WTC11 (cell line): Measurements from ENCODE around the gene ARAP3. TPM values are rescaled to one million over a fixed set of nuclear protein-coding genes. Genes with fewer than 3 reads are reported as not detected.

Experiments
- ATAC-seq: fragments of 200-7000 bp; cut with Tn5 transposase; 2 replicates; pipeline ENCODE4 v1.10.0; 2021; ENCODE audit warnings: mild to moderate bottlenecking, moderate library complexity
- CTCF ChIA-PET: fragments of 300-600 bp; sonication (Branson Sonifier 250); formaldehyde crosslinking; loops from one replicate; lab custom pipeline; 2021; ENCODE audit warnings: antibody characterized with exemption; lab: Charles Lee
- POLR2A ChIA-PET: fragments of 350-600 bp; sonication (Branson Sonifier 250); formaldehyde crosslinking; loops from one replicate; lab custom pipeline; 2021; ENCODE audit warnings: antibody characterized with exemption; lab: Charles Lee
- DNase-seq: peaks from one replicate; pipeline ENCODE4 v3.0.0; 2021; ENCODE audit warnings: low spot score
- H3K27ac Mint-ChIP-seq: 2 replicates; pipeline ENCODE4 v1.8.0; 2021; ENCODE audit warnings: mixed read lengths
- H3K27me3 Mint-ChIP-seq: 2 replicates; pipeline ENCODE4 v1.8.0; 2021; ENCODE audit warnings: low read depth, mild to moderate bottlenecking, moderate library complexity, mixed read lengths
- H3K36me3 Mint-ChIP-seq: 2 replicates; pipeline ENCODE4 v1.8.0; 2021; ENCODE audit warnings: mixed read lengths
- H3K4me1 Mint-ChIP-seq: 2 replicates; pipeline ENCODE4 v1.8.0; 2022; ENCODE audit warnings: mixed read lengths
- H3K4me3 Mint-ChIP-seq: 2 replicates; pipeline ENCODE4 v1.8.0; 2021; ENCODE audit warnings: mild to moderate bottlenecking, moderate library complexity, mixed read lengths
- H3K9me3 Mint-ChIP-seq: 2 replicates; pipeline ENCODE4 v1.8.0; 2021; ENCODE audit warnings: mixed read lengths
- AFF4 ChIP-seq: sonication (generic); formaldehyde crosslinking; IDR thresholded peaks from 2 replicates; pipeline ENCODE4 v1.8.1; 2023; ENCODE audit warnings: mild to moderate bottlenecking, missing genetic modification reagents, borderline replicate concordance
- ATF2 ChIP-seq: sonication (generic); formaldehyde crosslinking; IDR thresholded peaks from 2 replicates; pipeline ENCODE4 v1.8.1; 2022; ENCODE audit warnings: low read depth, missing genetic modification reagents, borderline replicate concordance
- CREM ChIP-seq: sonication (generic); formaldehyde crosslinking; IDR thresholded peaks from 2 replicates; pipeline ENCODE4 v1.8.1; 2022; ENCODE audit warnings: mild to moderate bottlenecking, missing genetic modification reagents, moderate library complexity
- E2F4 ChIP-seq: sonication (generic); formaldehyde crosslinking; IDR thresholded peaks from 2 replicates; pipeline ENCODE4 v1.8.1; 2022; ENCODE audit warnings: low read depth, mild to moderate bottlenecking, moderate library complexity, missing genetic modification reagents, borderline replicate concordance
- ESRRA ChIP-seq: sonication (generic); formaldehyde crosslinking; IDR thresholded peaks from 2 replicates; pipeline ENCODE4 v1.8.1; 2022; ENCODE audit warnings: mild to moderate bottlenecking, missing genetic modification reagents, borderline replicate concordance
- ETV6 ChIP-seq: sonication (generic); formaldehyde crosslinking; IDR thresholded peaks from 2 replicates; pipeline ENCODE4 v1.8.1; 2022; ENCODE audit warnings: mild to moderate bottlenecking, missing genetic modification reagents
- FOXJ3 ChIP-seq: sonication (generic); formaldehyde crosslinking; IDR thresholded peaks from 2 replicates; pipeline ENCODE4 v1.9.0; 2021; ENCODE audit warnings: missing genetic modification reagents, mild to moderate bottlenecking, borderline replicate concordance
- FOXK1 ChIP-seq: sonication (generic); formaldehyde crosslinking; IDR thresholded peaks from 2 replicates; pipeline ENCODE4 v1.8.0; 2022; ENCODE audit warnings: mild to moderate bottlenecking, moderate library complexity, missing genetic modification reagents
- FOXP1 ChIP-seq: sonication (generic); formaldehyde crosslinking; IDR thresholded peaks from 2 replicates; pipeline ENCODE4 v1.8.0; 2022; ENCODE audit warnings: missing genetic modification reagents, mild to moderate bottlenecking, moderate library complexity, borderline replicate concordance
- GRHL2 ChIP-seq: fragments of 250-450 bp; sonication (Bioruptor Pico); IDR thresholded peaks from 2 replicates; pipeline ENCODE4 v1.8.0; 2022; ENCODE audit warnings: mild to moderate bottlenecking, moderate library complexity; ENCODE audit not compliant: insufficient replicate concordance, severe bottlenecking
- JUN ChIP-seq: sonication (generic); formaldehyde crosslinking; IDR thresholded peaks from 2 replicates; pipeline ENCODE4 v1.8.0; 2023; ENCODE audit warnings: mild to moderate bottlenecking, missing genetic modification reagents
- KAT7 ChIP-seq: sonication (generic); formaldehyde crosslinking; IDR thresholded peaks from 2 replicates; pipeline ENCODE4 v1.8.1; 2023; ENCODE audit warnings: missing genetic modification reagents, mild to moderate bottlenecking, borderline replicate concordance
- NR2C2 ChIP-seq: sonication (generic); formaldehyde crosslinking; IDR thresholded peaks from 2 replicates; pipeline ENCODE4 v1.8.0; 2022; ENCODE audit warnings: mild to moderate bottlenecking, missing genetic modification reagents
- SOX15 ChIP-seq: fragments of 250-450 bp; sonication (Bioruptor Pico); IDR thresholded peaks from 2 replicates; pipeline ENCODE4 v1.9.0; 2021; ENCODE audit warnings: mild to moderate bottlenecking
- TEAD4 ChIP-seq: sonication (generic); formaldehyde crosslinking; IDR thresholded peaks from 2 replicates; pipeline ENCODE4 v1.8.0; 2022; ENCODE audit warnings: mild to moderate bottlenecking, missing genetic modification reagents
- TP53 ChIP-seq: sonication (generic); formaldehyde crosslinking; IDR thresholded peaks from 2 replicates; pipeline ENCODE4 v1.8.1; 2023; ENCODE audit warnings: mild to moderate bottlenecking, missing genetic modification reagents
- total RNA-seq: library from RNA; stranded (reverse); gene quantifications from 3 replicates; pipeline ENCODE4 v1.2.3, GENCODE V29; 2021
- TF ChIP-seq, protein P1 (sequence below): sonication (generic); formaldehyde crosslinking; IDR thresholded peaks from 2 replicates; pipeline ENCODE4 v1.8.1; 2022; ENCODE audit warnings: missing genetic modification reagents, borderline replicate concordance
- TF ChIP-seq, protein P2 (sequence below): sonication (generic); formaldehyde crosslinking; IDR thresholded peaks from 2 replicates; pipeline ENCODE4 v1.8.0; 2022; ENCODE audit warnings: mild to moderate bottlenecking, missing genetic modification reagents
- TF ChIP-seq, protein P3 (sequence below): fragments of 200-600 bp; IDR thresholded peaks from 2 replicates; pipeline ENCODE4 v1.8.0; 2022; ENCODE audit warnings: antibody characterized with exemption
- TF ChIP-seq, protein P4 (sequence below): sonication (generic); formaldehyde crosslinking; IDR thresholded peaks from 2 replicates; pipeline ENCODE4 v1.8.0; 2022; ENCODE audit warnings: mild to moderate bottlenecking, missing genetic modification reagents

The ARAP3 gene
- total RNA-seq, 1 experiment from 2014 or later: 60.4 TPM

DNA sequence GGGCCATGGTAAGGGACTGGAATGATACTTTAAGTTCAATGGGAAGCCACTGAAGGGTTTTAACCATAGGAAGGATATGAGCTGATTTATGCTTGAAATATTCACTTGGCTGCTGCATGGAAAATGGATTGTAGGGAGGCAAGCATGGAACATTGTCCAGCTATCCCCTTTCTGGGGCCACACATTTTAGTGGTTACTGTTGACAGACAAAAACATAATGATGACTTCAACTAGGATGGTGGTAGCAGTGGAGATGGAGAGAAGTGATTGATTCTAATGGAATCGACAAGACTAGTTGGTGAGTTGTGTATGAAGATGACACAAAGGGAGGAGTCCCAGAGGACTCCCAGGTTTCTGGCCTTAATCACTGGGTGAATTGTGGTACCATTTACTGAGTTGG lies 24.6 kb downstream of the ARAP3 start (continued):
- TF ChIP-seq E2F4: no peak

- Mint-ChIP-seq H3K27ac (no peak overlapping the region), H3K27me3 (no peaks in the 10 kb centered on the region), H3K9me3 (no peaks in the 10 kb centered on the region), H3K4me3 (no peak overlapping the region), H3K4me1 (peaks cover 8% of the 10 kb centered on the region), H3K36me3 (peaks cover 60% of the 10 kb centered on the region)
- TF ChIP-seq NR2C2 (no peak), ESRRA (CRISPR knock-in tag) (no peak), ATF2 (no peak), SOX15 (CRISPR knock-in tag) (no peak), FOXK1 (CRISPR knock-in tag) (no peak)
- ChIA-PET CTCF (no interaction called here), POLR2A (no interaction called here)
- no peak for DNase-seq
- no peak for ATAC-seq
Measured at GRCh38 chr5:141656396-141656795, 25.6 kb downstream of the ARAP3 start.

GRCh38 chr5:141655020-141655419 lies 27.0 kb downstream of the ARAP3 start:
- H3K36me3 Mint-ChIP-seq: peaks cover 53% of the 10 kb centered on the region
- no peak for ATAC-seq
- no peaks in the 10 kb centered on the region for H3K9me3 Mint-ChIP-seq
- ChIA-PET CTCF (interaction anchor here (0.9 kb wide), 1 partner anchor 18 kb away, joined by 3 read pairs; the partner anchor contains the start of genes HDAC3 and RELL2), POLR2A (no interaction called here)
- H3K27ac Mint-ChIP-seq: no peak overlapping the region
- H3K4me1 Mint-ChIP-seq: peaks cover 16% of the 10 kb centered on the region
- H3K4me3 Mint-ChIP-seq: no peak overlapping the region
- no peak for DNase-seq
- H3K27me3 Mint-ChIP-seq: no peaks in the 10 kb centered on the region
- TF ChIP-seq, protein P1, sequence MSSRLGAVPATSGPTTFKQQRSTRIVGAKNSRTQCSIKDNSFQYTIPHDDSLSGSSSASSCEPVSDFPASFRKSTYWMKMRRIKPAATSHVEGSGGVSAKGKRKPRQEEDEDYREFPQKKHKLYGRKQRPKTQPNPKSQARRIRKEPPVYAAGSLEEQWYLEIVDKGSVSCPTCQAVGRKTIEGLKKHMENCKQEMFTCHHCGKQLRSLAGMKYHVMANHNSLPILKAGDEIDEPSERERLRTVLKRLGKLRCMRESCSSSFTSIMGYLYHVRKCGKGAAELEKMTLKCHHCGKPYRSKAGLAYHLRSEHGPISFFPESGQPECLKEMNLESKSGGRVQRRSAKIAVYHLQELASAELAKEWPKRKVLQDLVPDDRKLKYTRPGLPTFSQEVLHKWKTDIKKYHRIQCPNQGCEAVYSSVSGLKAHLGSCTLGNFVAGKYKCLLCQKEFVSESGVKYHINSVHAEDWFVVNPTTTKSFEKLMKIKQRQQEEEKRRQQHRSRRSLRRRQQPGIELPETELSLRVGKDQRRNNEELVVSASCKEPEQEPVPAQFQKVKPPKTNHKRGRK (CRISPR knock-in tag): no peak
- TF ChIP-seq TEAD4 (CRISPR knock-in tag): no peak
- TF ChIP-seq KAT7 (CRISPR knock-in tag): no peak
- no peak for TF ChIP-seq ETV6 (CRISPR knock-in tag)
- TF ChIP-seq, protein P2, sequence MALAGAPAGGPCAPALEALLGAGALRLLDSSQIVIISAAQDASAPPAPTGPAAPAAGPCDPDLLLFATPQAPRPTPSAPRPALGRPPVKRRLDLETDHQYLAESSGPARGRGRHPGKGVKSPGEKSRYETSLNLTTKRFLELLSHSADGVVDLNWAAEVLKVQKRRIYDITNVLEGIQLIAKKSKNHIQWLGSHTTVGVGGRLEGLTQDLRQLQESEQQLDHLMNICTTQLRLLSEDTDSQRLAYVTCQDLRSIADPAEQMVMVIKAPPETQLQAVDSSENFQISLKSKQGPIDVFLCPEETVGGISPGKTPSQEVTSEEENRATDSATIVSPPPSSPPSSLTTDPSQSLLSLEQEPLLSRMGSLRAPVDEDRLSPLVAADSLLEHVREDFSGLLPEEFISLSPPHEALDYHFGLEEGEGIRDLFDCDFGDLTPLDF (CRISPR knock-in tag): no peak
- no peak for TF ChIP-seq CREM (CRISPR knock-in tag)
- TF ChIP-seq FOXP1 (CRISPR knock-in tag): no peak
- TF ChIP-seq FOXJ3 (CRISPR knock-in tag): no peak
- TF ChIP-seq AFF4: no peak
- no peak for TF ChIP-seq TP53 (CRISPR knock-in tag)
- TF ChIP-seq, protein P3, sequence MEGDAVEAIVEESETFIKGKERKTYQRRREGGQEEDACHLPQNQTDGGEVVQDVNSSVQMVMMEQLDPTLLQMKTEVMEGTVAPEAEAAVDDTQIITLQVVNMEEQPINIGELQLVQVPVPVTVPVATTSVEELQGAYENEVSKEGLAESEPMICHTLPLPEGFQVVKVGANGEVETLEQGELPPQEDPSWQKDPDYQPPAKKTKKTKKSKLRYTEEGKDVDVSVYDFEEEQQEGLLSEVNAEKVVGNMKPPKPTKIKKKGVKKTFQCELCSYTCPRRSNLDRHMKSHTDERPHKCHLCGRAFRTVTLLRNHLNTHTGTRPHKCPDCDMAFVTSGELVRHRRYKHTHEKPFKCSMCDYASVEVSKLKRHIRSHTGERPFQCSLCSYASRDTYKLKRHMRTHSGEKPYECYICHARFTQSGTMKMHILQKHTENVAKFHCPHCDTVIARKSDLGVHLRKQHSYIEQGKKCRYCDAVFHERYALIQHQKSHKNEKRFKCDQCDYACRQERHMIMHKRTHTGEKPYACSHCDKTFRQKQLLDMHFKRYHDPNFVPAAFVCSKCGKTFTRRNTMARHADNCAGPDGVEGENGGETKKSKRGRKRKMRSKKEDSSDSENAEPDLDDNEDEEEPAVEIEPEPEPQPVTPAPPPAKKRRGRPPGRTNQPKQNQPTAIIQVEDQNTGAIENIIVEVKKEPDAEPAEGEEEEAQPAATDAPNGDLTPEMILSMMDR: no peak
- no peak for TF ChIP-seq JUN (CRISPR knock-in tag)
- no peak for TF ChIP-seq GRHL2 (CRISPR knock-in tag)
- TF ChIP-seq, protein P4, sequence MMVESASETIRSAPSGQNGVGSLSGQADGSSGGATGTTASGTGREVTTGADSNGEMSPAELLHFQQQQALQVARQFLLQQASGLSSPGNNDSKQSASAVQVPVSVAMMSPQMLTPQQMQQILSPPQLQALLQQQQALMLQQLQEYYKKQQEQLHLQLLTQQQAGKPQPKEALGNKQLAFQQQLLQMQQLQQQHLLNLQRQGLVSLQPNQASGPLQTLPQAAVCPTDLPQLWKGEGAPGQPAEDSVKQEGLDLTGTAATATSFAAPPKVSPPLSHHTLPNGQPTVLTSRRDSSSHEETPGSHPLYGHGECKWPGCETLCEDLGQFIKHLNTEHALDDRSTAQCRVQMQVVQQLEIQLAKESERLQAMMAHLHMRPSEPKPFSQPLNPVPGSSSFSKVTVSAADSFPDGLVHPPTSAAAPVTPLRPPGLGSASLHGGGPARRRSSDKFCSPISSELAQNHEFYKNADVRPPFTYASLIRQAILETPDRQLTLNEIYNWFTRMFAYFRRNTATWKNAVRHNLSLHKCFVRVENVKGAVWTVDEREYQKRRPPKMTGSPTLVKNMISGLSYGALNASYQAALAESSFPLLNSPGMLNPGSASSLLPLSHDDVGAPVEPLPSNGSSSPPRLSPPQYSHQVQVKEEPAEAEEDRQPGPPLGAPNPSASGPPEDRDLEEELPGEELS (CRISPR knock-in tag): no peak
